Loucy (cell line): Measurements from ENCODE around the gene FABP6.

Experiments used
- EZH2phosphoT487 ChIP-seq: fragments of 200-600 bp; IDR thresholded peaks from 2 replicates; pipeline ENCODE4 v1.6.1; 2018; ENCODE audit warnings: antibody characterized with exemption, mild to moderate bottlenecking, moderate library complexity, borderline replicate concordance
- TF ChIP-seq, protein P1 (sequence below): fragments of 200-600 bp; sonication (generic); conservative IDR thresholded peaks from 2 replicates; pipeline ENCODE4 v1.5.1; 2014; ENCODE audit warnings: mild to moderate bottlenecking, antibody characterized with exemption, low read length

DNA sequence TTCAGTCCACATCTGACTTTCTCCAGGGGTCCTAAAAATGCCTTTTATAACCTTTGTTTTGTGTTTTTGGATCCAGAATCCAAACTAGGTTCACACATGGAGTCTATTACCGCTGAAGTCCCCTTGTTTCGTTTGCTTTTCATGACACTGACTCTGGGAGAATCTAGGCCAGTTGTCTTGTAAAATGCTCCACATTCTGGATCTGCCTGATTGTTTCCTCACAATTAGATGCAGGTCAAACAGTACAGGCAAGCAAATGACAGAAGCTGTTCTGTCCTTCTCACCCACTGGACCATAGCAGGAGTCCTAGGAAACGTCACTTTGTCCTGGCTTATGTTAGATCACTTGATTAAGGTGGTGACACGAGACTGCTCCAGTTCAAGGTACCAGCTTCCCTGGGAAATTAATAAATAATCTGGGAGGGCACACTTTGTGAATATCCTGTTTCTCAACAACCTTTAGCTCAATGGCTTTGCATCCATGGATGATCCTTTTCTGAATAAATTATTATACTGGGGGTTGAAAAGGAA is 34.1 kb downstream of the FABP6 start:
- TF ChIP-seq, protein P1, sequence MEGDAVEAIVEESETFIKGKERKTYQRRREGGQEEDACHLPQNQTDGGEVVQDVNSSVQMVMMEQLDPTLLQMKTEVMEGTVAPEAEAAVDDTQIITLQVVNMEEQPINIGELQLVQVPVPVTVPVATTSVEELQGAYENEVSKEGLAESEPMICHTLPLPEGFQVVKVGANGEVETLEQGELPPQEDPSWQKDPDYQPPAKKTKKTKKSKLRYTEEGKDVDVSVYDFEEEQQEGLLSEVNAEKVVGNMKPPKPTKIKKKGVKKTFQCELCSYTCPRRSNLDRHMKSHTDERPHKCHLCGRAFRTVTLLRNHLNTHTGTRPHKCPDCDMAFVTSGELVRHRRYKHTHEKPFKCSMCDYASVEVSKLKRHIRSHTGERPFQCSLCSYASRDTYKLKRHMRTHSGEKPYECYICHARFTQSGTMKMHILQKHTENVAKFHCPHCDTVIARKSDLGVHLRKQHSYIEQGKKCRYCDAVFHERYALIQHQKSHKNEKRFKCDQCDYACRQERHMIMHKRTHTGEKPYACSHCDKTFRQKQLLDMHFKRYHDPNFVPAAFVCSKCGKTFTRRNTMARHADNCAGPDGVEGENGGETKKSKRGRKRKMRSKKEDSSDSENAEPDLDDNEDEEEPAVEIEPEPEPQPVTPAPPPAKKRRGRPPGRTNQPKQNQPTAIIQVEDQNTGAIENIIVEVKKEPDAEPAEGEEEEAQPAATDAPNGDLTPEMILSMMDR: no peak
- TF ChIP-seq EZH2phosphoT487: no peak
